H1 (cell line): ENCODE measurements around the gene CMYA5. TPM values are rescaled to one million over a fixed set of nuclear protein-coding genes. Genes with fewer than 3 reads are reported as not detected.

ENCODE experiments used
- CTCF ChIA-PET: fragments of 300-600 bp; sonication (Branson Sonifier 250); formaldehyde crosslinking; loops from one replicate; lab custom pipeline; 2021; ENCODE audit not compliant: partially characterized antibody; lab: Charles Lee
- POLR2A ChIA-PET: fragments of 300-600 bp; sonication (Branson Sonifier 250); formaldehyde crosslinking; loops from one replicate; lab custom pipeline; 2021; ENCODE audit warnings: inconsistent platforms; ENCODE audit not compliant: partially characterized antibody; lab: Charles Lee
- DNase-seq, 2 experiments: peaks; one replicate each; pipeline versions ENCODE4 v3.0.0 to v3.0.0-alpha.2; 2010 to 2022; ENCODE audit warnings: low spot score in 2 of 2, low read depth in 1 of 2, mixed read lengths in 1 of 2
- FAIRE-seq: peaks from 2 replicates; lab custom pipeline; 2011; peaks lifted over from hg19 to GRCh38; lab: Jason Lieb, UNC
- H2AFZ ChIP-seq: 2 replicates; pipeline ENCODE4 v1.8.1; 2012; ENCODE audit warnings: low read length, inconsistent platforms
- H2AK5ac ChIP-seq: 2 replicates; pipeline ENCODE4 v1.6.1; 2013; ENCODE audit warnings: low read depth, low read length
- H2BK120ac ChIP-seq: replicated peaks from 2 replicates; pipeline ENCODE3; 2013; ENCODE audit warnings: low read depth, low read length, inconsistent platforms
- H2BK12ac ChIP-seq: 2 replicates; pipeline ENCODE4 v1.6.1; 2013; ENCODE audit warnings: low read depth, low read length
- H2BK15ac ChIP-seq: 2 replicates; pipeline ENCODE4 v1.6.1; 2013; ENCODE audit warnings: low read length
- H2BK20ac ChIP-seq: 2 replicates; pipeline ENCODE4 v1.6.1; 2013; ENCODE audit warnings: low read length
- H2BK5ac ChIP-seq: 2 replicates; pipeline ENCODE4 v1.6.1; 2013; ENCODE audit warnings: low read depth, low read length
- H3K14ac ChIP-seq: 2 replicates; pipeline ENCODE4 v1.6.1; 2013; ENCODE audit warnings: inconsistent platforms; ENCODE audit not compliant: insufficient read length
- H3K18ac ChIP-seq: 2 replicates; pipeline ENCODE4 v1.6.1; 2013; ENCODE audit warnings: low read length; ENCODE audit errors: extremely low read depth
- H3K23ac ChIP-seq: 2 replicates; pipeline ENCODE4 v1.6.1; 2013; ENCODE audit warnings: inconsistent platforms; ENCODE audit not compliant: insufficient read length
- H3K23me2 ChIP-seq: 2 replicates; pipeline ENCODE4 v1.6.1; 2013; ENCODE audit warnings: low read depth, low read length
- H3K27ac ChIP-seq: 2 replicates; pipeline ENCODE4 v1.6.1; 2011; ENCODE audit warnings: low read depth, low read length, inconsistent platforms
- H3K27me3 ChIP-seq, 4 experiments: replicated peaks in 1 of 4; 1 replicate in 1 of 4; 2 replicates in 3 of 4; pipeline versions ENCODE4 v1.6.1 to v1.8.1; 2011 to 2013; ENCODE audit warnings: low read length in 3 of 4, mild to moderate bottlenecking in 3 of 4, inconsistent platforms in 2 of 4, mixed read lengths in 2 of 4, moderate library complexity in 1 of 4; ENCODE audit not compliant: control insufficient read depth in 3 of 4, insufficient read depth in 3 of 4; ENCODE audit errors: extremely low read depth in 1 of 4
- H3K36me3 ChIP-seq, 4 experiments: 2 replicates each; pipeline versions ENCODE4 v1.6.1 to v1.8.1; 2011 to 2013; ENCODE audit warnings: mild to moderate bottlenecking in 4 of 4, low read length in 3 of 4, moderate library complexity in 2 of 4, control low read depth in 1 of 4, inconsistent platforms in 1 of 4; ENCODE audit not compliant: insufficient read depth in 4 of 4, control insufficient read depth in 2 of 4
- H3K4ac ChIP-seq: replicated peaks from 2 replicates; pipeline ENCODE3; 2013; ENCODE audit warnings: low read length, low read depth, mixed read lengths, inconsistent platforms; ENCODE audit not compliant: insufficient read length
- H3K4me1 ChIP-seq, 4 experiments: replicated peaks in 1 of 4; 1 replicate in 1 of 4; 2 replicates in 3 of 4; pipeline versions ENCODE4 v1.6.1 to v1.8.1; 2011 to 2013; ENCODE audit warnings: low read length in 3 of 4, inconsistent platforms in 2 of 4, mixed read lengths in 1 of 4; ENCODE audit not compliant: insufficient read depth in 4 of 4, control insufficient read depth in 3 of 4
- H3K4me2 ChIP-seq, 2 experiments: 2 replicates each; pipeline versions ENCODE4 v1.6.1 to v1.8.1; 2011 to 2013; ENCODE audit warnings: low read depth in 2 of 2, low read length in 2 of 2, control low read depth in 1 of 2, inconsistent platforms in 1 of 2, mild to moderate bottlenecking in 1 of 2; ENCODE audit not compliant: insufficient read depth in 1 of 2
- H3K4me3 ChIP-seq, 4 experiments: fragments of 200-600, 300-600 bp in 1 of 4; sonication (generic), shearing (Covaris generic), sonication (Bioruptor Twin) in 1 of 4; 2 replicates each; pipeline versions ENCODE4 v1.5.1 to v1.8.1; 2011 to 2016; ENCODE audit warnings: low read length in 4 of 4, low read depth in 3 of 4, control low read depth in 2 of 4, inconsistent platforms in 2 of 4, mild to moderate bottlenecking in 2 of 4, mixed read lengths in 1 of 4, moderate library complexity in 1 of 4; ENCODE audit not compliant: insufficient read depth in 2 of 4; ENCODE audit errors: extremely low read depth in 1 of 4
- H3K56ac ChIP-seq: replicated peaks from 2 replicates; pipeline ENCODE3; 2013; ENCODE audit warnings: low read depth, mild to moderate bottlenecking, mixed read lengths, low read length, inconsistent platforms; ENCODE audit not compliant: insufficient read length
- H3K79me1 ChIP-seq: 2 replicates; pipeline ENCODE4 v1.6.1; 2013; ENCODE audit warnings: low read depth, low read length, control low read depth
- H3K79me2 ChIP-seq, 2 experiments: 2 replicates each; pipeline versions ENCODE4 v1.6.1 to v1.8.1; 2012 to 2013; ENCODE audit warnings: low read length in 2 of 2, mild to moderate bottlenecking in 2 of 2, inconsistent platforms in 1 of 2; ENCODE audit not compliant: insufficient read depth in 2 of 2, control insufficient read depth in 1 of 2
- H3K9ac ChIP-seq, 4 experiments: replicated peaks in 1 of 4; 1 replicate in 1 of 4; 2 replicates in 3 of 4; pipeline versions ENCODE4 v1.6.1 to v1.8.1; 2011 to 2013; ENCODE audit warnings: low read depth in 3 of 4, low read length in 3 of 4, control low read depth in 2 of 4, mild to moderate bottlenecking in 2 of 4, moderate library complexity in 2 of 4, inconsistent platforms in 1 of 4; ENCODE audit errors: extremely low read depth in 1 of 4
- H3K9me3 ChIP-seq, 2 experiments: 2 replicates each; pipeline versions ENCODE4 v1.6.1 to v1.8.1; 2012 to 2013; ENCODE audit warnings: mild to moderate bottlenecking in 2 of 2, moderate library complexity in 2 of 2, control low read depth in 1 of 2, inconsistent platforms in 1 of 2, low read depth in 1 of 2, low read length in 1 of 2, mixed read lengths in 1 of 2; ENCODE audit not compliant: insufficient read depth in 2 of 2
- H4K20me1 ChIP-seq, 2 experiments: replicated peaks in 1 of 2; 2 replicates each; pipeline versions ENCODE3 to v1.8.1; 2011 to 2013; ENCODE audit warnings: inconsistent platforms in 2 of 2, low read length in 2 of 2, mild to moderate bottlenecking in 1 of 2; ENCODE audit not compliant: insufficient read depth in 2 of 2, control insufficient read depth in 1 of 2
- H4K5ac ChIP-seq: 2 replicates; pipeline ENCODE4 v1.6.1; 2013; ENCODE audit warnings: low read length, low read depth, mixed read lengths, inconsistent platforms; ENCODE audit not compliant: insufficient read length
- H4K8ac ChIP-seq: 2 replicates; pipeline ENCODE4 v1.8.0; 2013; ENCODE audit warnings: mild to moderate bottlenecking, moderate library complexity, low read length, inconsistent platforms; ENCODE audit not compliant: insufficient read depth; ENCODE audit errors: extremely low read depth
- H4K91ac ChIP-seq: replicated peaks from 2 replicates; pipeline ENCODE3; 2013; ENCODE audit warnings: low read length, mixed read lengths, inconsistent platforms; ENCODE audit not compliant: insufficient read length
- ASH2L ChIP-seq: fragments of 200-600, 300-600 bp; sonication (generic); IDR thresholded peaks from one replicate; pipeline ENCODE4 v1.7.1; 2017; ENCODE audit warnings: low read length
- ATF2 ChIP-seq: IDR thresholded peaks from 2 replicates; pipeline ENCODE4 v1.6.1; 2012; ENCODE audit warnings: low read length, inconsistent platforms
- EGR1 ChIP-seq: IDR thresholded peaks from 2 replicates; pipeline ENCODE4 v1.6.1; 2011; ENCODE audit warnings: low read depth, low read length, borderline replicate concordance
- HDAC2 ChIP-seq, 2 experiments: fragments of 300-600 bp in 1 of 2; sonication (generic) in 1 of 2; IDR thresholded peaks; 2 replicates each; pipeline ENCODE4 v1.6.1; 2011 to 2012; ENCODE audit warnings: low read depth in 2 of 2, low read length in 2 of 2, mild to moderate bottlenecking in 2 of 2, moderate library complexity in 2 of 2, borderline replicate concordance in 1 of 2, inconsistent platforms in 1 of 2
- RAD21 ChIP-seq, 2 experiments: IDR thresholded peaks in 1 of 2; conservative IDR thresholded peaks in 1 of 2; 2 replicates each; pipeline ENCODE4 v1.6.1; 2011; ENCODE audit warnings: low read depth in 2 of 2, low read length in 2 of 2, improper control_type of control experiment in 1 of 2, inconsistent platforms in 1 of 2, mild to moderate bottlenecking in 1 of 2, moderate library complexity in 1 of 2
- RNF2 ChIP-seq: fragments of 200-900, 300-1000 bp; sonication (generic); IDR thresholded peaks from 2 replicates; pipeline ENCODE4 v1.7.1; 2016; ENCODE audit warnings: borderline replicate concordance, low read depth, mild to moderate bottlenecking, antibody characterized with exemption, low read length; ENCODE audit not compliant: poor library complexity, severe bottlenecking; ENCODE audit errors: missing control alignments
- SP2 ChIP-seq: IDR thresholded peaks from 2 replicates; pipeline ENCODE4 v1.6.1; 2012; ENCODE audit warnings: mild to moderate bottlenecking, low read length, inconsistent platforms
- TAF7 ChIP-seq: optimal IDR thresholded peaks from 2 replicates; pipeline ENCODE3; 2011; ENCODE audit warnings: low read depth, mild to moderate bottlenecking, inconsistent platforms, low read length, moderate library complexity, borderline replicate concordance
- TBP ChIP-seq: IDR thresholded peaks from 2 replicates; pipeline ENCODE4 v1.6.1; 2011; ENCODE audit warnings: low read depth, low read length, improper control_type of control experiment
- WGBS, 2 experiments: shearing (Covaris generic) in 1 of 2; methylation state at CpG; one replicate each; pipeline versions ENCODE4 v1.1.6 to v1.1.7; 2013 to 2015; ENCODE audit warnings: low lambda C conversion rate in 2 of 2, mixed read lengths in 2 of 2, inconsistent platforms in 1 of 2, low coverage in 1 of 2, missing lambda C conversion rate in 1 of 2; ENCODE audit not compliant: insufficient replicate concordance in 2 of 2, insufficient coverage in 1 of 2, insufficient read length in 1 of 2; ENCODE audit errors: extremely low coverage in 1 of 2, missing lambda C conversion rate in 1 of 2; 5-methylcytosine and 5-hydroxymethylcytosine counted together
- polyA plus RNA-seq, 7 experiments: library from polyadenylated mRNA; depleted of rRNA in 3 of 7; stranded (reverse) in 5 of 7; unstranded in 2 of 7; fragments of >200 nt in 5 of 7; fragments of 200-250 nt in 2 of 7; gene quantifications; 1 replicate in 5 of 7; 2 replicates in 1 of 7; 4 replicates in 1 of 7; pipeline versions ENCODE4 v1.2.1 to v1.2.3, GENCODE V29; 2011 to 2013; ENCODE audit warnings: missing spikeins in 2 of 7, mixed read lengths in 2 of 7
- total RNA-seq: library from RNA; stranded (reverse); fragmentation: NEBNext Ultra II Directional; extraction: Animal tissue kit (Norgen Biotek cat#: 25700); gene quantifications from 2 replicates; pipeline ENCODE4 v1.2.1, GENCODE V29; 2021

CMYA5 gene
- total and polyA plus RNA-seq, 2 of the 8 experiments (the other 6 are each of a cell fraction or from before 2014, with no cell fraction given): 0.88 to 0.95 TPM

DNA sequence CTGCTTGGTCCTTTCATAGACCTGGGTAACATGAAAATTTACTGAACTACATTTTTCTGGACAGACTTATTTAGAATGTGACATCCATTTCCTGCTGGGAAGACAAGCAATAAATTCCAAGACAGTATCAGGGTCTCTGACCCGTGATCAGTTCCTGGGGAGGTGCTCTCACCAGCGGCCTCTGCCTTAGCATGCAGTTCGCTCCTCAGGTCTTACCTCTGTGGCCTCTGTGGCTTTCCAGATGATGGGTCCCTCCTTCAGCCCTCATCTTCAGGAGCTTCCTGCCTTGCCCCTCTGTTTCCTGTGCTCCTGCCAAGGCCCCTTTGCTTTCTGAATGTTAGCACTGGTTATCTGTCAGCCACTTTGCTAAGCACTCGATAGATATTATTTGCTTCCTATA is 66.4 kb downstream of the CMYA5 start:
- H3K27ac ChIP-seq: no peak overlapping the region
- FAIRE-seq (no peak), DNase-seq (no peak)
- H2BK12ac ChIP-seq: no peak overlapping the region
- no peak overlapping the region for H4K8ac ChIP-seq
- no peak overlapping the region for H2BK120ac ChIP-seq
- no peak overlapping the region for H2AK5ac ChIP-seq
- no peak overlapping the region for H4K91ac ChIP-seq
- ChIA-PET CTCF (interaction anchor here (1.8 kb wide), 1 partner anchor 18 kb away, joined by 6 read pairs; no protein-coding TSS in a partner anchor), POLR2A (no interaction called here)
- H3K14ac ChIP-seq: no peak overlapping the region
- no peak overlapping the region for H3K23ac ChIP-seq
- H3K27me3 ChIP-seq: no peaks in the 10 kb centered on the region
- H4K5ac ChIP-seq: no peak overlapping the region
- 93% methylated on average over 4 of the region's 4 CpGs; no CpG with 5 or more reads in 1 of the 2 experiments for WGBS, 2 experiments
- H3K9ac ChIP-seq: no peak overlapping the region
- no peak overlapping the region for H3K4me3 ChIP-seq
- no peak overlapping the region for H3K4ac ChIP-seq
- H3K56ac ChIP-seq: no peak overlapping the region
- no peaks in the 10 kb centered on the region for H3K23me2 ChIP-seq
- H2BK15ac ChIP-seq: no peak overlapping the region
- no peak overlapping the region for H3K18ac ChIP-seq
- H3K79me2 ChIP-seq: no peaks in the 10 kb centered on the region; a peak in 1 of 4 replicates
- no peaks in the 10 kb centered on the region for H4K20me1 ChIP-seq
- no peak overlapping the region for H2AFZ ChIP-seq
- no peaks in the 10 kb centered on the region for H3K9me3 ChIP-seq
- TF ChIP-seq ASH2L (no peak), TAF7 (no peak), SP2 (no peak), RAD21 (IDR thresholded peaks at IDR 0.05 in 1 of 2, conservative IDR thresholded peaks at IDR 0.05 in 1 of 2; ENCODE audit: low read depth in 2 of 2, low read length in 2 of 2) (no peak), TBP (no peak), EGR1 (no peak), HDAC2 (IDR thresholded peaks at IDR 0.05; ENCODE audit: borderline replicate concordance in 1 of 2, low read depth in 2 of 2, low read length in 2 of 2) (no peak), RNF2 (no peak), ATF2 (no peak)
- no peaks in the 10 kb centered on the region for H3K79me1 ChIP-seq
- no peak overlapping the region for H2BK20ac ChIP-seq
- H3K4me2 ChIP-seq: no peak overlapping the region
- H2BK5ac ChIP-seq: no peak overlapping the region
- H3K36me3 ChIP-seq: no peaks in the 10 kb centered on the region
- H3K4me1 ChIP-seq: no peaks in the 10 kb centered on the region
